Fibroblast of gingiva (primary cell): ENCODE measurements around the gene TGM3.

Experiments
- DNase-seq: peaks from one replicate; pipeline ENCODE4 v3.0.0-alpha.2; 2011; ENCODE audit warnings: low read depth

Gene TGM3

DNA sequence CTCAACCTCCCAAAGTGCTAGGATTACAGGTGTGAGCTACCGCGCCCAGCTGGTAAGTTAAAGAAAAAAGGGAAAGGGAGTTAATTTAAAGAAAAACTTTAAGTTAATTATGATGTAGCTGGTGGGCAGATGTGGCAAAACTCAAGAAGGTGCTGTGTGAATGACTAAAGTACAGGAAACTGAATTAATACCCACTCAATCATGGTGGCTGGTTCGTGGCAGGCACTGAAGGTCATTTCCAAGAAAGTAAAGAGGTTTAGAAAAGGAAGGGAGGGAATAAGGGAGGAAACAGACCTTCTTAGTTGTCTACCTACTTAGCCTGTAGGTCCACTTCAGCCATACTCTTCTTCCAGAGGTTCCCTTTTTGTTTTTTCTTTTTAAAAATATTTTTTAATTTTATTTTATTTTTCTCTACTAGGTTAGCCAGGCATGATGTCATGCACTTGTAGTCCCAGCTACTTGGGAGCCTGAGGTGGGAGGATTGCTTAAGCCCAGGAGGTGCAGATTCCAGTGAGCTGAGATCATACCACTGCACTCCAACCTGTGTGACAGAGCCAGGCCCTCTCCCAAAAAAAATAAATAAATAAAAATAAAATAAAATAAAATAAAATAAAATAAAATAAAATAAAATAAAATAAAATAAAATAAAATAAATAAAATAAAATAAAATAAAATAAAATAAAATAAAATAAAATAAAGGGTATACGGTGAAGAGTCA lies 11.9 kb upstream of the TGM3 start:
- DNase-seq = no peak

DNA sequence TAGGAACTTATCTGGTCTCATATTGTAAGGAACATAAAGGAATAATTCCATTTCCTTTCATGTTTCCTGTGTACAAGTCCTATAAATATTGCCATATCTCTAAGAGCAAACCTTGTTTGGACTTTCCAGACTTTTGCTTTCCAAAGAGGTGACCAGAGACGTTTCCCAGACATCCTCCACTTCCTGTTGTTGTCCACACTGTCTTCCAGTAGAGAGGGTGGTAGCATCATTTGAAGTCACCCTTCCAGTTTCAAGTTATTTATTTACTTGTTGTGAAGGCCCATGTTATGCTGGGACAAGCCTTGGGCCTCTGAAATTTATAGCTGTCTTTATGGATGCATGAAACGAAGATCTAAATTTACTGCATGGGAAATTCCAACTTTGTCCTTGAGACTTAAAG lies 10.6 kb upstream of the TGM3 start:
- no peak for DNase-seq

DNA sequence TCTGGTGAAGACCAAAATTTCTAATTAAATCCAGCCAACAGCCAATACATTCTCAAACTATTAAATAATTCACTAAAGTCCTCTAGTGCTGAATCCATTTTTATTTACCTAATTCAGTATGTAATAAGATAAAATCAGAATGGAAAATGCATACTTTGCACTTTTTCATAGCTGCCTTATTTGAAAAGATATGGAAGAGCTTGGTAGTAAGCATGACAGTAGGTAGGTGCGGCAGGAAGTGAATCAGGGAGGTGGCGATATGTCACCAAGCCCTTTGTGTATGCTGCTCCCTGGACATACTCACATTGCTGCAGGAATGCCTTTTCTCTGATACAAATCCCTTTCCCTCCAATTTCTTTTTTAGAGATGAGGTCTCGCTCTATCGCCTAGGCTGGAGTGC lies 10.2 kb upstream of the TGM3 start:
- no peak for DNase-seq

DNA sequence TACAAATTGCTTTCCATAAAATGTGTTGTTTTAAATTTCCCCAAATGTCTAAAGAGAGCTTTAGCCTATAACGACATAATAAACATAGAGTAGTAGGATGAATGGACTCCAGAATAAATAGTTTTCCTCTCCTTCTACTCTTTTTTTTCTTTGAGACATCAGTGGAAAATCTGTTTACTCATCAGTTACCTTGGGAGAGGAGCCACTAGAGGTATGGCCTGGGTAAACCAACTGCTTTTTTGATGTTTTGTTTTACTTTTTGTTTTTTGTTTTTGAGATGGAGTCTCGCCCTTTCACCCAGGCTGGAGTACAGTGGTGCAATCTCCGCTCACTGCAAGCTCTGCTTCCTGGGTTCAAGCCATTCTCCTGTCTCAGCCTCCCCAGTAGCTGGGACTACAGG lies 8.3 kb upstream of the TGM3 start:
- DNase-seq = no peak

DNA sequence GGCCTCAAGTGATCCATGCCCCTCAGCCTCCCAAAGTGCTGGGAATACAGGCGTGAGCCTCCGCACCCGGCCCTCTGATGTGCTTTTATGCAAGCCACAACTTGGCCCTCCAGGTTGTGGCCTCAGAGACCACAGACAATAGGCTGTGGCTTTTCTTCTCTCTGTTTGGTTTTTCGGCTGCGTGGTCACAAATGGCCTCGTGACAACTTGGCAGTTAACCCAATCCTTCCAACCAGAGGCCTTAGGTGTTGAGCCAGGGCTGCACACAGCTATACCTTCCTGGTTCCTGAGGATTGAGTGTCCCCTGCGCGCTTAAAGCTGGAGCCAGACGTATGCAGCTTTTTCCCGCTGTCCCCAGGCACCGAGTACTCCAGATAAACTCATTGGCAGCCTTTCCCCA lies 6.3 kb upstream of the TGM3 start:
- no peak for DNase-seq

DNA sequence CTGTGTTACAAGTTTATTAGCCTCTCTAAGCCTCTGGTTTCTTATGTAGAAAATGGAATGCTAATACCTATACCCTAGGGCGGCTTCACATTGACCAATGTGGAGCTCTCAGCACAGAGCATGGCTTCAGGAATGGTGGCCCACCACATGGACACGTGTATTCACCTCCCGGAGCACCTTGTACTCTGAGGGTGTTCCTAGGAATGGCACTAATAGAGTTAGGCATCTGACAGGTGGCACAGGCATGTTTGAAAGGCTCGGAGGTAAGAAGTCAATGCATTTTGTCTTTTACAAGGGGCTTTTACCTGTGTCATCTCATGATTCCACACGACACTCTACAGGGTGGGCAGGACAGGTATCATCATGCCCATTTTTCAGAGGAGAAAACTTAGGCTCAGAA lies 5.3 kb upstream of the TGM3 start:
- no peak for DNase-seq

DNA sequence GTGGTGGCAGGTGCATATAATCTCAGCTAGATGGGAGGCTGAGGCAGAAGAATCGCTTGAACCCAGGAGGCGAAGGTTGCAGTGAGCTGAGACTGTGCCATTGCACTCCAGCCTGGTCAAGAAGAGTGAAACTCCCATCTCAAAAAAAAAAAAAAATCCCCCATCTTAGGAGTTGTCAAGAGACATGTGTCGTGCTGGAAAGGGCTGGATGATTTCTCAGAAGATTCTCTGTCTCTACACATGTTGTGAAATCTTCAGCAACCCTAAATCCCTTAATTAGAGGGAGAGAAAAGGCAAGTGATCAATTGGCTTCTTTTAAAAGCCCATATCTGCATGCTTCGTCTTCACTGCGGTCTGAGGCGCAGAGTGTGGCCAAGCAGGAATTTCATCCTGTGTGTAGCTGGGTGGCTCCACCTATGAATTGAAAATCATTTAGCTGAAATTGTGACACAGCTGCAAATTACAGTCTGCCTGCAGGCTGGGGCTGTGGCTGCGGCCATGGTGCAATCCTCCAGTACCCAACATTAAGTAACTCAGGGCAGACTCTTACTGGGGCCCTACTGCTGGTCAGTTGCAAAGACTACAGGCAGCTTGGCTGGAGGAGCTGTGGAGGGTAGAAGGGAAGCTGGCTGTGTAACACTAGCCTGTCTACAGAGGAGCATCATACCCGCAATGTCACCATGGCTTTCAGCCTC lies 3.2 kb upstream of the TGM3 start:
- no peak for DNase-seq

DNA sequence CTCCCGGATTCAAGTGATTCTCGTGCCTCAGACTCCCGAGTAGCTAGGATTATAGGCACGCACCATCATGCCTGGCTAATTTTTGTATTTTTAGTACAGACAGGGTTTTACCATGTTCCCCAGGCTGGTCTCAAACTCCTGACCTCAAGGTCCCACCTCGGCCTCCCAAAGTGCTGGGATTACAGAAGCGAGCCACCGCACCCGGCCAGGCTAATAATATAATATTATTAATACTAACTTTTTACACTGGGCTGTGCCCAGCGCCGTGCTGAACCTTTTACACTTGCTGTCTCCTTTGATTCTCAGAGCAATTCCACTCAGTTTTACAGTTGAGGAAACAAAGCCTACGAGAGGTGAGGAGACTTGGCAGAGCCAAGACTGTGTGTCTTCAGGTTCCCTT lies 2.3 kb upstream of the TGM3 start:
- DNase-seq = no peak

DNA sequence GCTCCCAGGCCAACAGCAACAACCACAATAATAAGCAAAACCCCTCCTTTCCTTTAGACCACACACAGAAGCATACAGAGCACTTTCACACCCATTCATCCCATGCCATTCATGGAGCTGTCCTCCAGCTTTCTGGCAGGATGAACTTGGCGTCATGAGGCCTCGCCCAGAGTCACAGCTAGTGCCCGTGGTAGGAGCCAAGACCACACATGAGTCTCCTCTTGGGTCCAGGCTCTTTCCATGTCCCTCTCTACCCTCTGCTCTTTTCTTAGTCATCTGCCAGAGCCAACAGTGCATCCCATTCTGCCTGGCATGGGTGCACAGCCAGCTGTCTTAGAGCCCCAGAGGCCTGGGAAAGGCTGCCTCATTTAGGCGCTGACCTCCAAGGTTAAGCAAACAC lies 1.8 kb upstream of the TGM3 start:
- DNase-seq = no peak

DNA sequence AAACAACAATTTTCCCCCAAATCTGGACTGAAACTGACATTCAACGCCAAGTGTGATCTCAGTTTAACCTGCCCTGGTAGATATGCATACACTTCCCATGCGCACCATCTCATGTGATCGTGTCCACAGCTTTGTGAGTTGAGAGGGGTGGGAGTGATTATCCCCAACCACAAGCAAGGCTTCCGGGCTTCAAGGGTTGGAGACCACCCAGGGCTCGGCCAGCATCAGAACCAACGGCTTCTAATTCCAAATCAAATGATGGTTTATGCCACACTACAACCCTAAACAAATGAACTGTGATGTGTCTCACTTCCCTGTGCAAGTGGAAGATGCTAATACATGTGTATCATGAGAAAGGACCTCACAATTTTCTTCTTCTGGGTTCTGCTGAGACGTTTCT lies 515 bp upstream of the TGM3 start:
- DNase-seq = no peak

DNA sequence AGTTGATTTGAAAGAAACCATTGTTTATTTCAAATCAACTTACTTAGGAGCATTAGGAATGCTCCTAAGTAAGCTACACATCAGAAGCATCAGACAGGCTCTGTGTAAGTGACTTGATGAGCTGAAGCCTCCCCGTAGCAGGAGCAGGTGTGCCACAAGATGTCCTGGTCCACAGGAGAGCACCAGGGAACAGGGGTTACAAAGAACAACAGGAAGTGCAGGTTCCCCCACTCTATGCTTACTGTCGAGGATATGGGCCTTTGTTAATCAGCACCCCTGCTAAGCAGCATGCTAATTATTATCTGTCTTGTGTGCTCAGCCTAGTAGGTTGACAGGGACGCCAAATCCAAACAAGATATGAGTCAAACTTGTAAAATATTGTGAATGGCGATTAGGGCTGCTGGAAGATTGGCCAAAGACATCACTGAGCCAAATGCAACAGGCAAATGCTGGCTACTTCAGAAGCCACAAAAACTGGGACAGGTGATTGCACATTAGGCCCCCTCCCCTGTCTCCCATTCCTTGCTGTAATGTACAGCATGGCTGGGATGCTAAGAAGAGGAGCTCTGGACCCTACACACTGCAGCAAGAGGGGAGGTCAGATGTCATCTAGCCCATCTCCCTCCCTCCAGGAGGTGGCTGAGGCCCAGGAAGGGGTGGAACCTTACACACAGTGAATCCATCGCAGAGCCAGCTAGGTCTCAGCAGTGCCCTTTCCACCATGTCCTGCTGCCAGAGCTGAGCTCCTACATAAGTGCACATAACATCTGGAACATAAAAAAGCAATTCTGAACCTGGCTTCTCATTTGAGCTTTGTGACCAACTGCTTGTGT lies 939 bp downstream of the TGM3 start:
- DNase-seq = no peak

DNA sequence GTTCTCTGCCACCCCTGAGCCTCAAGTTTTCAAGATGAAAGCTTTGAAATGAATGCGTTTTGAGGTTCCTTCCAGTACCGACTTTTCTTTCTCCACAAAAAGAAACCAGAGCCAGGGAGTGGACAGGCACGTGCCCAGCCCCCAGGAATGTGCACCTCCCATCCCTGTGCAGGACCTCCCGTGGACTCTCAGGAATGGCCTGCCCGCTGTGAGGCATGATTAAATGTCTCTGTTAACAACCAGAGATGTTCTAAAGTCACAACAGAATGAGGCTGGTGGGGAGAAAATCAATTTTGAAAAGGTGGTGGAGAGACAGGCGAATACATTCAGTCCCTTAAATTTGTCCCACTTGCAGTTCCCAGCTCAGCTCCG lies 1.5 kb downstream of the TGM3 start:
- no peak for DNase-seq

DNA sequence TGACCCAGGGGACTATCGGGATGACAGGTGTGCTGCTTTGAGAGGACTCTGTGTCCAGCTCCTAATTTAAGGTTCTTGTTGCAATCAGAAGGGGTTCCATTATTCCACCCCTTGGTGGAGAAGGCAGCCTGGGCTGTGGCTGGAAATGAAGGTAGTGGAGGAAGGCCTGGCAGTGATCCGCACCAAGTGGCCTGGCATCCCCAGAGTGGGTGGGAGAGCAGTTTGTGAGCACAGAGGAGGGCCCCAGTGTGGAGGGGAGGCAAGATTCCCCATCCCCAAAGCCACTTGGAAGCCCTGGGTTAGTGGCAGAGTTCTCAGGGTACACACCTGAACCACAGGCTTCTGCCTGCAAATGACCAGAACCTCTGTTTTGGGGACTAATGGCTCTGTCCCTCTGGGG lies 2.3 kb downstream of the TGM3 start:
- no peak for DNase-seq

DNA sequence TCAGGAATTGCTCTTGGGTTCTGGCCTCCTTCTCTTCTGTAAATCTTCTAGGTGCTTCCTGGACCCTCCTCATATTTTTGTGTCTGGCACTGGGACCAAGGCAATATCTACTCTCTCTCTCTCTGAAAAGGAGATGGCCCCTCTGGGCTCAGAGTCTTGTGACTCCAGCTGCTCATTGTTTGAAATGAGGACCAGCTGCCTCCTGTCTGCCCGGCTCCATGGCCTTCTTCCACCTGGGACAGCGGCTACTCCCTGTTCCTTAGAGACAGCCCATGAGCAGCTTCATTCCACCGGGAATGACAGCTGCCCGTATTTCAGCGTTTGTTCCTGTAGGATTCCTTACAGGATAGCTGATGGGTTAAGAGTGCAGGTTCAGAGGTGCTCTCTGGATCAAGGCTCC lies 2.9 kb downstream of the TGM3 start:
- no peak for DNase-seq

DNA sequence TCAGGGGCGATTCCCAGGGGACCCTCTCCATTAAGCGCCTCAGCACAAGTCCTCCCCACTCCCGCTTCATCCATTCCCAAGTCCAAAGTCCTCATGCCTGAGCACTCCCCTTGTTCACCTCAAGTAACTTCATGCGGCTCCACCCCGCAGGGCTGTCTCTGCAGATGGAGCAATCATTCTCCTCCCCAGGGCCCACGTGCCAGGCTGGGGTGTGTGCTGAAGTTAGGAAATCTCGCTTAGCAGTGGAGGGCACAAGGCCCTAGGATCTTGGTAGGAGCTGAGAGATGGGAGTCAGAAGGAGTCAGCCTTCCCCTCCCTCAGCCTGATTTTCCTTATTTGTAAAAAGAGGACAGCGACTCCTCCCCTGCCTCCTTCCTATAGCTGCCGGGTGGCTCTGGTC lies 3.5 kb downstream of the TGM3 start:
- no peak for DNase-seq

DNA sequence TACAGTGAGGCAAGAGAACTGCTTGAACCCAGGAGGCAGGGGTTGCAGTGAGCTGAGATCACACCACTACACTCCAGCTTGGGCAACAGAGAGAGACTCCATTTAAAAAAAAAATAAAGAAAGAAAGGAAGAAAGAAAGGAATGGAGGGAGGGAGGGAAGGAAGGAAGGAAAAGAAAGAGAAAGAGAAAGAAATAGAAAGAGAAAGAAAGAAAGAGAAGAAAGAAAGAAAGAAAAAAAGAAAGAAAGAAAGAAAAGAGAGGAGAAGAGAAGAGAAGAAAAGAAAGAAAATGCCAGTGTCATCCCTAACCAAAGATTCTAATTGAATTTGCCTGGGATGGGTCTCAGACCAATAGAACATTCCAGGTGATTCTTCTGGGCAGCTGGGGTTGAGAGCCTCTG lies 4.2 kb downstream of the TGM3 start:
- DNase-seq = no peak

DNA sequence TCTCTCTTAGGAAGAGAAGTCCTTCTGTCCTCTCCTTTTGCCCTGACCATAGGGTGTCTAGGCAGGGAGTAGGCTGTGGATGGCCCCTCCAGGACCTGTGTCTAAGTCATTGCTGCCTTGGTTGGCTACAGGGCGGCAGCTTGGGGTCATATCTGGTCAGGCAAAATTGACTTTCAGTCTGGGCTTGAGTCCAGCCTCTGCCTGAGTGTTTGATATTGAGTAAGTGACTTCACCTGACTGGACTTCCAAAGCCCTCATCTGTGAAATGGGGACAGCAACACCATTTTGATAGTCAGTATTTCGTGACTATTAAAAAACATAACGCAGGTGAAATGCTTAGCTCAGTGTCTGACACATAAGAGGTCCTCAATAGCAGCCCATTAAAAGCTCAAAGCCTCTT lies 4.6 kb downstream of the TGM3 start:
- no peak for DNase-seq

DNA sequence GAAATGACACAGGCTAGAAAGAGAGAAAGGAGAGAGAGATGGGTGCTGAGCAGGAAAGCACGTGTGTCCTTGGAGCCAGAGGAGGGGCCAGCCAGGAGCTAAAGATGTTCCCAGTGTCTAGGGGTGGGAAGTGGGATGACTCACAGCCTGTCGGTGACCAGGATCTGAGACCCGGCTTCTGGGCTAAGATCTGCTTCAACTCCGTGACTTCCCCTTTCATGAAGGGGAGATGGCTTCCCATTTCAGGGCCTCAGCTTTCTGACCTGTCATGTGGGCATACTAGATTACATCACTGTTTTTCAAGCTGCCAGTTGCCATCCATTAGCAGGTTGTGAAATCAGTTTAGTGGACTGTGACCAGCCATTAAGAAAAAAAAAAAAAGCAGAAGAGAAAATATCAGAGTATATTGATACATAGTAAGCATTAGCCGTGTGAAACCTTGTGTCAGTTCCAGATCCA lies 5.4 kb downstream of the TGM3 start:
- no peak for DNase-seq

DNA sequence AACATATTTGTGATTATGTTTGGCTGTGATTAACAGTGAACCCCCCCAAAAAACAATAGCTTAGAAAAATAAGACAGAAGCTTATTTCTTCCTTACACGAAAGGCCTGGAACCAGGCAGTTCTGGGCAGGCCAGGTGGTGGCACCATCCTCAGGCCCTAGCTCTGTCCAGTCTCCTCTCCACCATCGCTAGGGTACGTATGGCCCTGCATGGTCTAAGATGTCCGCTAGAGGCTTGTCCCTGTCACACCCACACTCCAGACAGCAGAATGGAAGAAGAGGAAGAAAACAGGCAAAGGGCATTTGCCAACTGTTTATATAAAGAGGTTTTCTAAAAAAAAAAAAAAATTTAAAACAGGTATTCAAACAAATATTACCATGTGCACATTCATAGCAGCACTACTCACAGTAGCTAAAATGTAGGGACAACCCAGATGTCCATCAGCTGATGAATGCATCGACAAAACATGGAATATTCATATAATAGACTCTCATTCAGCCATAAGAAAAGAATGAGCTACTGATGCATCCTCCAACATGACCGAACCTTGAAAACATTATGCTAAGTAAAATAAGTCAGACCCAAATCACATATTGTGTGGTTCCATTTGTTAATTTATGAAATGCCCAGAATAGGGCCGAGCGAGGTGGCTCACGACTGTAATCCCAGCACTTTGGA lies 6.7 kb downstream of the TGM3 start:
- no peak for DNase-seq

DNA sequence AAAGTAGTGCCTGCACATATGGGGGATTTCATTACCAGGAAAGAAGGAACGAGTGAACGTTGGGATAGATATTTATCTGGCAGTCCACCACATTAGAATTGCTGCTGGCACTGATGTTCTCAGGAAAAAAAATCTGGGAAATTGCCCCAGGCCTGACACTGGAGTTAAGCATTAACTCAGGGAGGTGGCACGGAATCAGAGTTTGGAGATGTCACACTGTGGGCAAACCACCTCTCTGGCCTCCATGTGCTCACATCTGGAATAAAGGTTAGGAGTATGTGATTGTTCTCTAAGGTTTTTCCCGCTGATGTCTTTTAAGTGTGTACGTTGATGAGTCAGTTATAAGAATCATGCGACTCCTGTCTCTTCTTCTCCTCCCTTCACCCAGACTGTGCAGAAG lies 7.9 kb downstream of the TGM3 start:
- no peak for DNase-seq

DNA sequence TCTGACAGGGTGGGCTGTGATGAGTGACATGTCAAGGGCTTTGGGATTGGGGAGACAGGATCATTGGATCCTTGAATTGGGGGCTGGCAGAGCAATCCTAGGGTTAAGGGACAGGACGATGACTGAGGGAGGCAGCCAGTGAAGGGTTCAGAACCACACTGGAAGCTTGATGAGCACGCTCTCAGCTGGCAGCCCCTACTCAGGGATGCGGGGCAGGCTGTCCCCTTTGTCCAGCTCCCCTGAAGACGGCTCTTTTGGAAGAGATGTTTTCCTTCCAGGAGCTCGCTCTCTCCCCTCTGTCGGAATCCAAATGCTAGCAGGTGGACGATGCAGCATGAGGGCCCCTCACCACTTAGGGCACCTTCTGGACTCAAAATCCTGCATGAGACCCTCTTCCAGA lies 8.4 kb downstream of the TGM3 start:
- DNase-seq = no peak

DNA sequence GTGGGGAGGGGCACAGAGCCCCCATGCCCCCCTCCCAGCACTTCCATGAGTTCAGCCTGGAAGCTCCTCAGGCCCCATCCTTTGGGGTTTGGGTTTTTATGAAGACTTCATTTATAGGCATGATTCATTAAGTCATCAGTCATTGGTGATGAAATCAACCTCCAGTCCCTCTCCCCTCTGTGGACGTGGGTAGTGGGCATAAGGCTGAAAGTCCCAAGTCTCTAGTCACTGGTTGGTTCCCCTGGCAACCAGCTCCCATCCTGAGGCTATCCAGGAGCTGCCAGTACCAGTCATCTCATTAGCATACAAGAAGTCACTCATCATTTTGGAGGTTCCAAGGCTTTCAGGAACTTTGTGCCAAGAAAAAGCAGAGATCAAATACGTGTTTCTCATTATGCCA lies 9.2 kb downstream of the TGM3 start:
- no peak for DNase-seq

DNA sequence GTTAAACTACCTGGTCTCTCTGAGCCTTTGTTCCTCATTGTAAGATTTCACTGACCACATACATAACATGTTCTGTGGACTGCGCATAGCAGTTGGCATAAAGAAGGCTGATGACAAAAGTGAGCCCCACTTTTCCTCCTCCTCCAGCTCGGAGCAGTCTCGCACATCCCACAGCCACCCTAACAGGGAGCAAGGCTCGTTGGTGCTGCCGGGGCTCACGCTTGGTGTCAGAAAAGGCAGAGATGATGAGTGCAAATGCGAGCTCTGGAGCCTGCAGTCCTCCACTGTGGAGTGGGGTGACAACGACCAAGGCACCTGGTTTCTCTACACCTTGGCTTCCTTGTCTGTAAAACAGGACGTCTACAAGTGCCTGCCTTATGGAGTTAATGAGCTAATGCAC lies 9.7 kb downstream of the TGM3 start:
- no peak for DNase-seq
